ENCODE data around the gene PLEKHA4. TPM values are rescaled to one million over a fixed set of nuclear protein-coding genes. Genes with fewer than 3 reads are reported as not detected.

Gene PLEKHA4
- total and polyA plus RNA-seq, 9 of the 15 experiments (the other 6 are each of a cell fraction or from before 2014, with no cell fraction given): 0.07 to 30.8 (median 11.4) TPM

- TF ChIP-seq CREB3L1 (IDR thresholded peaks at IDR 0.05; ENCODE audit: borderline replicate concordance, low read depth): peak; percentile 38; the same call in 1 of the 2 replicates
- no peak; the same call in none of the 2 replicates for TF ChIP-seq POLR2H (tag; IDR thresholded peaks at IDR 0.05; ENCODE audit: low read depth)
- TF ChIP-seq SMARCB1 (IDR thresholded peaks at IDR 0.05; ENCODE audit: insufficient read length, low read depth): no peak
- peak; percentile 83 for TF ChIP-seq VEZF1 (CRISPR knock-in tag; IDR thresholded peaks at IDR 0.05)
- no peak for TF ChIP-seq ZNF347 (CRISPR knock-in tag; IDR thresholded peaks at IDR 0.05; ENCODE audit: low read depth)
- TF ChIP-seq TOE1 (IDR thresholded peaks at IDR 0.05; ENCODE audit: borderline replicate concordance): peak; percentile 76
- TF ChIP-seq TOE1 (CRISPR knock-in tag; IDR thresholded peaks at IDR 0.05; ENCODE audit: borderline replicate concordance, low read depth): no peak
- TF ChIP-seq SOX6 (IDR thresholded peaks at IDR 0.05): peak; percentile 97
- TF ChIP-seq, protein P1, sequence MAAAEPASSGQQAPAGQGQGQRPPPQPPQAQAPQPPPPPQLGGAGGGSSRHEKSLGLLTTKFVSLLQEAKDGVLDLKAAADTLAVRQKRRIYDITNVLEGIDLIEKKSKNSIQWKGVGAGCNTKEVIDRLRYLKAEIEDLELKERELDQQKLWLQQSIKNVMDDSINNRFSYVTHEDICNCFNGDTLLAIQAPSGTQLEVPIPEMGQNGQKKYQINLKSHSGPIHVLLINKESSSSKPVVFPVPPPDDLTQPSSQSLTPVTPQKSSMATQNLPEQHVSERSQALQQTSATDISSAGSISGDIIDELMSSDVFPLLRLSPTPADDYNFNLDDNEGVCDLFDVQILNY (CRISPR knock-in tag; IDR thresholded peaks at IDR 0.05): no peak
- TF ChIP-seq HNRNPL (IDR thresholded peaks at IDR 0.05; ENCODE audit: low read depth, low read length): no peak; the same call in 1 of the 2 replicates
- TF ChIP-seq ZNF75A (CRISPR knock-in tag; IDR thresholded peaks at IDR 0.05): no peak
- peak; percentile 81 for TF ChIP-seq ATF7 (IDR thresholded peaks at IDR 0.05)
- no peak for TF ChIP-seq HNRNPLL (IDR thresholded peaks at IDR 0.05; ENCODE audit: low read depth, low read length, poor library complexity, severe bottlenecking)
- TF ChIP-seq ZNF444 (CRISPR knock-in tag; IDR thresholded peaks at IDR 0.05): no peak
- TF ChIP-seq, protein P2, sequence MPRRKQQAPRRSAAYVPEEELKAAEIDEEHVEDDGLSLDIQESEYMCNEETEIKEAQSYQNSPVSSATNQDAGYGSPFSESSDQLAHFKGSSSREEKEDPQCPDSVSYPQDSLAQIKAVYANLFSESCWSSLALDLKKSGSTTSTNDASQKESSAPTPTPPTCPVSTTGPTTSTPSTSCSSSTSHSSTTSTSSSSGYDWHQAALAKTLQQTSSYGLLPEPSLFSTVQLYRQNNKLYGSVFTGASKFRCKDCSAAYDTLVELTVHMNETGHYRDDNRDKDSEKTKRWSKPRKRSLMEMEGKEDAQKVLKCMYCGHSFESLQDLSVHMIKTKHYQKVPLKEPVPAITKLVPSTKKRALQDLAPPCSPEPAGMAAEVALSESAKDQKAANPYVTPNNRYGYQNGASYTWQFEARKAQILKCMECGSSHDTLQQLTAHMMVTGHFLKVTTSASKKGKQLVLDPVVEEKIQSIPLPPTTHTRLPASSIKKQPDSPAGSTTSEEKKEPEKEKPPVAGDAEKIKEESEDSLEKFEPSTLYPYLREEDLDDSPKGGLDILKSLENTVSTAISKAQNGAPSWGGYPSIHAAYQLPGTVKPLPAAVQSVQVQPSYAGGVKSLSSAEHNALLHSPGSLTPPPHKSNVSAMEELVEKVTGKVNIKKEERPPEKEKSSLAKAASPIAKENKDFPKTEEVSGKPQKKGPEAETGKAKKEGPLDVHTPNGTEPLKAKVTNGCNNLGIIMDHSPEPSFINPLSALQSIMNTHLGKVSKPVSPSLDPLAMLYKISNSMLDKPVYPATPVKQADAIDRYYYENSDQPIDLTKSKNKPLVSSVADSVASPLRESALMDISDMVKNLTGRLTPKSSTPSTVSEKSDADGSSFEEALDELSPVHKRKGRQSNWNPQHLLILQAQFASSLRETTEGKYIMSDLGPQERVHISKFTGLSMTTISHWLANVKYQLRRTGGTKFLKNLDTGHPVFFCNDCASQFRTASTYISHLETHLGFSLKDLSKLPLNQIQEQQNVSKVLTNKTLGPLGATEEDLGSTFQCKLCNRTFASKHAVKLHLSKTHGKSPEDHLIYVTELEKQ (CRISPR knock-in tag; IDR thresholded peaks at IDR 0.05): no peak
- TF ChIP-seq RBFOX2 (IDR thresholded peaks at IDR 0.05; ENCODE audit: low read depth, low read length): peak; percentile 55
- TF ChIP-seq RBM25 (IDR thresholded peaks at IDR 0.05; ENCODE audit: low read depth, low read length, severe bottlenecking): no peak
- TF ChIP-seq GABPB2 (CRISPR knock-in tag; conservative IDR thresholded peaks at IDR 0.05): no peak; the same call in 1 of the 2 replicates
These were observed 5.3 kb upstream of the PLEKHA4 start (continued) for GRCh38 chr19:48873476-48874302.
